ENCODE measurements around the gene IFI27L2.
A peak's percentile ranks its signal among the peaks of the same experiment; 100 is the strongest.

IFI27L2 gene

DNA sequence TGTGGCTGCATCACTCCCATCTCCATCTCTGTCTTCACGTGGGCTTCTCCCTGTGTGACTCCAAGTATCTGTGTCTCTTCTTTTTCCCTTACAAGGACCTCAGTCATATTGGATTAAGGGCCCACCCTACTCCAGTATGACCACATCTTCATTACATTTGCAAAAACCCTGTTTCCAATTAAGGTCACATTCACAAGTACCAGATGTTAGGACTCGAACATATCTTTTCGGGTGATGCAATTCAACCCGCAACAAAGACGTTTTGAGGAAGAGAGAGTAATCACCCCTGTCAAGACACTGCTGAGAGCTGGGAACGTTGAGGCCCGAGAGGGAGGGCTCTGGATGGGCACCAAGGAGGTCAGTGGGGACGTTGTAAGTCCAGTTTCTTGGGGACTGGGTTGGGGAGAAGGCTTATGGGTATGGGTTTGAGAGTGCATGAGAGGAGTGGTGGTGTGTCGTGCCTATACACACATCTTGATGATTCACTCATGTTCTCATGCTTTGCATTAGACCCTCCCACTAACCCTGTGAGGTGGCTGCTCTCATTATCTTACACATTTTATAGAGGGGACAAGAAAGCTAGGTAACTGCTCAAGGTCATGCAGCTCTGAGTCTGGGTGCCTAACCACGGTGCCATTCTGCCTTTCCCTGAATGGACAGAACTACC is 30.9 kb downstream of the IFI27L2 start:
- no peak for DNase-seq

DNA sequence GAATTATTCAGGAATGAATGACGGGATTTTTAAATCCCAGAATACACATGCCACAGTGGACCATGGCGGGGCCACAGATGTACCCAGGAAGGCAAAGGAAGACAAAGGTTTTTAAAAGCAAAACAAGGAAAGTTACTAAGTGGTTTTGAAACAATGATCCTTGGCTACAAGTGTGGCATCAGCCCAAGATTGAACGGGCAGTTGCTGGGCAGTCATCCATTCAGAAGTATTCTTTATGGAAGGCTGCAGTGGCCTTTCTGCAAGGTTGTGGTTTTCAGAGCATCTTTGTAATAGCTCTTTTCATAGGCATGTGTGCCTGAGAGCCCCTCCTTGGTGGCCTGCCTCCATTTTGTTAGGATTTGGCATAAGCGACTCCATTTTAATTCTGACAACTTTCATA is 32.3 kb downstream of the IFI27L2 start:
- DNase-seq: no peak

DNA sequence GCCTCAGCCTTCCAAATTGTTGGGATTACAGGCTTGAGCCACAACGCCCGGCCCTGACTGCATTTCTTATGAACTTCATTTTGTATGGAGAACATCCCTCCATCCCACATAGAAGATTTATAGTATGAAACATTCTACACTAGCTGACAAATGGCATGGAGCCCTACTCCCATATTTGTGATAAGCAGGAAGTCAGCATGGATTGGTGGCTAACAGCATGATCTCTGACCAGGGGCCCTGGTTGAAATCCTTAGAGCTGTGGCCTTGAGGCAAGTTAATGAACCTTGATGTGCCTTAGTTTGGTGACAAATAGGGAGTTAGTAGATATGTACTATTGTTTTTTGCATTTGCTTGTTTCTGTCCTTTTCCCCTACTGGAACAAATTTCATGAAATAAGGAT is 36.0 kb downstream of the IFI27L2 start:
- DNase-seq: no peak

DNA sequence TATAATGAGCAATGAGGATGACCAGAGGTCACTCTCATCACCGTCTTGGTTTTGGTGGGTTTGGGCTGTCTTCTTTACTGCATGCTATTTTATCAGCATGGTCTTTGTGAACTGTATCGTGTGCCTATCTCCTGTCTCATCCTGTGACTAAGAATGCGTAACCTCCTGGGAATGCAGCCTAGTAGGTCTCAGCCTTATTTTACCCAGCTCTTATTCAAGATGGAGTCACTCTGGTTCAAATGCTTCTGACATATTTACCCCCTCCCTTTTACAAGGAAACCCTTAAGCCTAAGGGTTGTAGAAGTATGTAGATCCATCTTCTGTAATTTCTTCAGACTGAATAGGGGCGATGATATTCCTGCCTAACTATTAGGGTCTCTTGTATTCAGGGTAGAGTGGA is 39.9 kb downstream of the IFI27L2 start:
- no peak for DNase-seq

DNA sequence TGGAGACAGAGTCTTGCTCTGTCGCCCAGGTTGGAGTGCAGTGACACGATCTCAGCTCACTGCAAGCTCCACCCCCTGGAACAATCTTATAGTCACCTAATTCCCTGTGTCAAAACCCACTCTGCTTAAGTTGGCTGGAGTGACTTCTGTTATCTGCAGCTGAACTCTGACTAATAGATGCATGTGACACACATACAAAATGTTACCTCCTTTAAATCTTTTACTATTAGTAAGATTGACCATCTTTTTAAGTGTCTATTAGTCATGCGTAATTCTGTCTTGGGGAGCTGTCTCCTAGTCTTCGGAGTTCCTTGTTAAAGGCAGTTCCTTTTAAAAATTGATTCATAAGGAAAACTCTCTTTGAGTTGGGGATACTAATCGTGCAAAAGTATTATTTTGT is 40.9 kb downstream of the IFI27L2 start:
- DNase-seq: no peak

DNA sequence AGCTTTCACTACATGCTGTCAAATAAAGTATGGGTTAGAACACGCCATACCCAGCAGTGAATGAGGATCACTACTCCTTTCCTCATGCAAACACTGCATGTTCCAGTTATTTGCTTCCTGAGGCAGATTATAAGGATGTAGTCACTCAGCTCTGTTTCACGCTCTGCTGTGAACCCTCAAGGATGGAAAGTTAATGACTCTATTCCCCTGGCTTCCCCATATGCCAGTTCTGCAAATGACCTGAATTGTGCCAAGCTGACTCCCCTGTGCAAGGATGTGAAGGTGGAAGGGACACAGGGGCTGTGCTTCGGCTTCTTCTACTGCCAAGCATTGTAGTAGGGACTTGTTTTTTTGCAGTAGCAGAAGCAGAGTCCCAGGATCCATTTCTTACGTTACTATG is 41.5 kb downstream of the IFI27L2 start:
- DNase-seq: no peak

DNA sequence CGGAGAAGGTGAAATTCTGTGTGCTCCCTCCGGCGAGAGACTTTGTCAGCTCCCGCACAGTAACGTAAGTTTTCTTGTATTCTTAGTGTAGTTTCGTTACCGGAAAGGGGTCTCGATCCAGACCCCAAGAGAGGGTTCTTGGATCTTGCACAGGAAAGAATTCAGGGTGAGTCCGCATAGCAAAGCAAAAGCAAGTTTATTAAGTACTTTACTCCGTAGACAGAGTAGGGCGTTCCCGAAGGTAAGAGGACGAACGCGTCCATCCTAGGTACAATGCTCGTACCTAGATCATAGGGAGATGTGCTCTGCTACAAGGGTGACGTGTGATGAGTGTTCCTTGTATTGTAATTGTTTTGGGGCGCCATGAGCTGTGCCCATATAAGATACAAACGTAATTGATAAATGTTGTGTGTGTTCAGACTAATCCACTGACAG is 48.0 kb downstream of the IFI27L2 start:
- no peak for DNase-seq

DNA sequence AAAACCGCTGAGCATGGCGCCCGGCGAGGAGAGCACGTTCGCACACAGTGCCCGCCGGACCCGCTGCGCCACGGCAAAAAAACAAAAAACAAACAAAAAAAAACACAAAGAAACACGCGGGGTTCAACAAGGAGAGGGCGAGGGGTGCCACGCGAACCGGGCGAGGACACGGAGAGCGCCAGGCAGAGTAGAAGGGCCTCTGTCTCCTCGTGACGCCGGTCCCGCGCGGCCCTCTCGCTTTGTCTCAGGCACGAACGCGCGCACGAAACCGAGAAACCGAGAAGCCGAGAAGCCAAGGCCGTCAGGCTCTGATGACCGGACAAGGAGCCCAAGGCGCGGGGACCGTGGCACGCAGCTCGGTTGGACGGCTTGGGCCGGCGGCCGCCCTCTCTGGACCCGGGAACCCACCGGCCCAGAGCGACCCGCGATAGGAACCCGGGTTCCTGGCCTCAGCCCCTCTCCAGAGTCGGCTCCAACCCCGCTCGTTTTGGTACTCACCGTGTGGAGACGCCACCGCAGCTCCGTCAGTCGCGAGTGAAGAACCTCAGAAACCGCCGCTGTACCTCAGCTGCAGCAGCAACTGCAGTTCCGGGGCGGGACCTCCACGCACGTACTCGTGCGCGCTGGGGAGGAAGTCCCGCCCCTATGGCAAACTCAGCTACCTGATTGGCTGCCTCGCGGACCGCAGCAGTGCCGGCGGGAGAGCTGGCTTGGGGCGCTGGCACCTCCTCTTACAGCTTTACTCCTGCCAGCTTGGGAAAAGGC is 48.6 kb downstream of the IFI27L2 start, which contains the start of the genes DDX24 and IFI27L1:
Gene DDX24, minus strand, starts transcription at position 582 of the 765 bp plus-strand sequence. CDS start 1,460 bp downstream, outside the sequence.
Gene IFI27L1, plus strand, starts transcription at position 690 of the 765 bp plus-strand sequence. CDS start 15,628 bp downstream, outside the sequence.
- peak; percentile 97 for DNase-seq

DNA sequence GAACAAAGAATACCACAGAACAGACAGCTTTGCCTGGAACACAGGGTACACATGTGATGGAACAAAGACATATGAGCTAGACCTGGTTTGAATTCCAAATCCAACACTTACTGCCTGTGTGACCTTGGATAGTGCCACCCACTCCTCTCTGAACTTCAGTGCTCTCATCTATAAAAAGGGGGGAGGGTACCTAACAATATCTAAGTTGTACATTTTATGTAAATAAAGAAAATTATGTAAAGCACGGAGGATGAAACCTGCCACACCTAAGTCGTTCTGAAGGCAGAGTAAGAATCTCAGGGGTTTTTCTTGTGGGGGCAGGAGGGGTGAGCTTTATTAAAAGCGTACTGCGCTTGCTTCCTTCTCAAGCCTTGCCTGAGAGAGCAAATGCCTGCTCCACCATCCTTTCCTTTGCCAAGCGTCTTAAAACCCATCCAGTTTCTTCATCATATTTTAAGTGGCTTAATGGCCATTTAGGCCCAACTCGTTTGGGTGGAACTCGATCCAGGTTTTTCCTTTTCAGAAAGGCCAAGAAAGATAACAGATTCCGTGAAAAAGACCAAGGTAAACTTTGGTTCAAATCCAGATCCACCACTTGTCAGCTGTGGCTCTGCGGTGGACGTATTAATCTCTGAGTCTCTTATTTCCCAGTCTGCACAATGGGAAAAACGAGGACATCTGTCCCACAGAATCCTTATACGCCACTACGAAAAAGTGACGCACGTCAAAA is 49.3 kb downstream of the IFI27L2 start:
- no peak for DNase-seq

DNA sequence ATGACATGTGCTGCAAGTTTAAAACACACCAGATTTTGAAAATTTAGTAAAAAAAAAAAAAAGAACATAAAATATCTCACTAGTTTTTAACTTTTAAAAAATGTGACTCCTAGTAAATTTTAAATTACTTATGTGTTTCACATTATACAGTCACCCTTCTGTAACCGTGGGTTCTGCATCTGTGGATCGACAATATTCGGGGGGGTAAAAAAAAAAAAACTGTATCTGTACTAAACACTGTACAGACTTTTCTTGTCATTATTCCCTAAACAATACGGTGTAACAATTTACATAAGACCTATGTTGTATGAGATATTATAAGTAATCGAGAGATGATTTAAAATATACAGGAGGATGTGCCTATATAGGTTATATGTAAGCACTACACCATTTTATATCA is 51.6 kb downstream of the IFI27L2 start:
- no peak for DNase-seq

Measured in NCI-H345 (cell line).